ENCODE results near the gene RASSF4. TPM values are rescaled to one million over a fixed set of nuclear protein-coding genes. Genes with fewer than 3 reads are reported as not detected.

RASSF4 gene, protein sequence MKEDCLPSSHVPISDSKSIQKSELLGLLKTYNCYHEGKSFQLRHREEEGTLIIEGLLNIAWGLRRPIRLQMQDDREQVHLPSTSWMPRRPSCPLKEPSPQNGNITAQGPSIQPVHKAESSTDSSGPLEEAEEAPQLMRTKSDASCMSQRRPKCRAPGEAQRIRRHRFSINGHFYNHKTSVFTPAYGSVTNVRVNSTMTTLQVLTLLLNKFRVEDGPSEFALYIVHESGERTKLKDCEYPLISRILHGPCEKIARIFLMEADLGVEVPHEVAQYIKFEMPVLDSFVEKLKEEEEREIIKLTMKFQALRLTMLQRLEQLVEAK
- total RNA-seq (2022; extraction: Qiagen RNA extraction) = 4.4 to 5.7 TPM (median 5.0 TPM) in 5 replicates

DNA sequence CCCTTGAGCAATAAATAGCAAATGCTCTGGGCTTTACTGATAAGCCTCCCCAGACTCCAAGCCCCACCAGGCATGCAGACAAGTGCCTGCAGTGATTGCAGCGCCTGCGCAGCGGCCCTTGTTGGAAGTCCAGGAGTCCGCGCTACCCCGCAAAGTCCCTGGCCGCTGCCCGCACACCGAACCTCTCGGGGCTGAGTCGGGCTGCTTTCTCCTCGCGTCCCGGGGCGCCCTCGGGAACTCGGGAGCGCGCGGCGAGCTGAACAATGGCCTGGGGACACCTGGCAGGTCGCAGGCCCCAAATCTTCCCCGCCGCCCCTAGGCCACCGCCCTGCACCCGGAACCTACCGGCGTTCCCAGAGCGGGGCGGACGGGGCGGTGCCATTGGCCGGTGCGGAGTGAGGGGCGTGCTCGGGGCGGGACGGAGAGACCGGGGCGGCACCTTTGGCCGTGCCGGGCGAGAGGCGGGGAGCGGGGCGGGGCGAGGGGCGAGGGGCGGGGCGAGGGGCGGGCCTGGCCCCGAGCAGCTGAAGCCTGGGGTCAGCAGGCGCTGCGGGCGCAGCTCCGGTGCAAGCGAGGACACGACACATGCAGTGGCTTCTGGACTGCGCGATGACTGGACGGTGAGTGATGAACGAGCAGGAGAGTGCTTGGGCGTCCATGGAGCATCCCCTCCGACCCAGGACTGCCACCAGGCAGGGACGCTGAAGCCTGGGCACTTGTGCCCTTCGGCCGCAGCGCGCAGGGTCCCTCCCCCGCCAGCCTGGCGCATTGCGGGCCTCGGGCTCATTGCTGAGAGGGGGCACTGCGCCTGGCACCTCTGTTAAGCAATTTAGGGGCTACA is at the start of gene RASSF4:
RASSF4 (plus strand) TSS at position 556 of the 841 bp plus-strand sequence. CDS start 10,401 bp downstream, outside the sequence.

DNA sequence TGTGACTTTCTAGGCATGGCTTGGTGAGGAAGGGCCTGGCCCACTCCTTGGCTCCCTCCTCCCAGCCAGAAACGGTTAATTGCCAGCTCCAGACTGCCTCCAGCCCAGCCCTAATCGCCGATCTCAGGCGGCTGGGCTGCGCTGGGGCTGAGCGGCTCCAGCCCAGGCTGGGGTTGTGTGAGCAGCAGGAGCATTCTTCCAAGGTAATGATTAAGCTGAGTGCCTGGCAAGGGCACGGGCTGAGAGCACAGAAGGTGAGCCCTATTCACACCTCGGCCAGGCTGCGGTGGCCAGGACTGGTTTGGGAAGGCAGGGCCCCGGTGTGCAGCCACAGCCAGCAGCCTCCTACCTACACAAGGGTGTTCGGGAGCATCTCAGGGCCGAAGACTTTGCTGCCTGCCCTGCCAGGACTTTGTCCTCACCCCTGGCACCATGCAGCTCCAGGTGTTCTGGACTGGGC is 48.5 kb upstream of the RASSF4 start, which contains the start of gene TMEM72:
TMEM72 (plus strand) TSS at position 257 of the 460 bp plus-strand sequence; CDS start at position 433, 176 bp downstream.

DNA sequence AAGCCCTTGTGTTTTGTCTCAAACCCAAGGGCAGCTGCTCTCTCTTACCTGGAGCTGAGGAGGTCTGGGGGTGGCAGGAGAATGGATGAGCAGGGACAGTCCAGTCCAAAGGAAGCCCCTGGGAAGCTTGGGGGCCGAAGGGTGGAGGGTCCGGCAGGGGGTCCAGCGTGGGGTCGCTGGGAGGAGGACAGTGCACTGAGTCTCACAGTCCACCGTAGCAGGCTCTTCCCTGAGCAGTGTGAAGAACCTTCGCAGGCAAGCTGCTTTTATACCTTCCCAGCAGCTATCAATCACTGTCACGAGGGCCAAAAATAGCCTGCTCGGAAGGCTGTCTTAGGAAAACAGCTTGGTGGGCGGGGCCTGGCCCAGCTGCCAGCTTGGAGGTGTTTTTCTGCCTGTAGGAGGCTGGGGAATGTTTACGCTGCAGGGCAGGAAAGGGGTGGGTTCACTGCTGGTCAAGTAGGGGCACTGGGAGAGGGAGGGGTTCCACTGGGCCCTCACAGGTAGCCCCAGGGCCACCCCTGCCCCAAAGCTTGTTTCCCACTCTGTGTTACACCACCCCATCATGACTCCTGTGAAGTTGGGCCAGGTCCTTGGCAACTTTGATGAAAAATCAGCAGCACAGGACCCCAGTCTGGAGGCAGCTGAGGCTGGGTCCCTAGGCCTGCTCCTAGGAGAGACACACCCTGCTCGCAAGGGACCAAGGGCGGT is 19.1 kb downstream of the RASSF4 start, which contains the start of gene DEPP1:
DEPP1 (minus strand) TSS at position 240 of the 711 bp plus-strand sequence. CDS start 779 bp downstream, outside the sequence.

DNA sequence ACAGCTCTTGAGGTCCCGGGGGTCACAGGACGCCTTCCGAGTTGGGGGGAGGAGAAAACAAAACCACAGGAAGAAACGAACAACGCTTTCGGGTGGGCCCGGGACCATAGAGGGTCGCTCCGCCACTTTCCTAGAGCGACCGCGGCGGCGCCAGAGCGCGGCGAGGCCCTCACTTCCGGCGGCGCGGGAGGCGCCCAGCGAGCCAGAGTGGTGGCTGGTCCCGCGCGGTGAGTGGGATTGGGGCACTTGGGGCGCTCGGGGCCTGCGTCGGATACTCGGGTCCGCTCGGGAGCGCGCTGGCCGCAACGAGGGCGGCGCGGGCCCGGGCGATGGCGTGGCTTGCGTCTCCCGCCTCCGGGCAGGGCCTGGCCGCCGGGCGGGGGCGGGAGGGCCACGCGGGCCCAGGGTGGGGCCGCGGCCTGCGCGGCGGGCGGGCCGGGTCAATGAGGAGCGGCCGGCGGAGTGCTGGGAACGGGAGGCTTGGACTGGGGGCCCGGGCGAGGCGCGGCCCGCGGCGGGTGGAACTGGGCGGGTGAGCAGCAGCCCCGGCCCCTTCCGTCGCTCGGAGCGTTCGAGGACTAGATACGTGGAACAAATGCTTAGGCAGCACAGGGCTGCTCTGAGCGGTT is 41.3 kb downstream of the RASSF4 start, which contains the start of gene ZNF22:
ZNF22 (plus strand) TSS at position 172 of the 629 bp plus-strand sequence. CDS start 2,446 bp downstream, outside the sequence.

Other genes with a start within 250 kb of the RASSF4 start
- gene TMEM72, start 48.5 kb upstream of the RASSF4 start, total RNA-seq (2022; extraction: Qiagen RNA extraction) = not detected in 5 replicates
- gene DEPP1, start 19.0 kb downstream of the RASSF4 start, total RNA-seq (2022; extraction: Qiagen RNA extraction) = 2.3 to 3.6 TPM (median 3.1 TPM) in 5 replicates
- gene ZNF22, start 41.1 kb downstream of the RASSF4 start, total RNA-seq (2022; extraction: Qiagen RNA extraction) = 6.0 to 7.0 TPM (median 6.1 TPM) in 5 replicates